Upper lobe of left lung (tissue), 4 donors: ENCODE measurements around the gene FAM168B.

Source experiments
- EP300 ChIP-seq, 4 donors: sonication (generic); formaldehyde crosslinking; IDR thresholded peaks; one replicate each; pipeline ENCODE4 v1.5.1; 2017; ENCODE audit warnings: antibody characterized with exemption in 4 of 4, control low read depth in 2 of 4
- POLR2A ChIP-seq, 4 donors: fragments of 450-650 bp; IDR thresholded peaks; one replicate each; pipeline ENCODE4 v1.5.1; 2016 to 2017; ENCODE audit warnings: antibody characterized with exemption in 4 of 4, mild to moderate bottlenecking in 2 of 4
- POLR2AphosphoS5 ChIP-seq, 2 donors: sonication (generic); formaldehyde crosslinking; IDR thresholded peaks; one replicate each; pipeline ENCODE4 v1.5.1; 2017; ENCODE audit warnings: antibody characterized with exemption in 2 of 2
- TF ChIP-seq, protein P1 (sequence below), 6 experiments: fragments of 450-650 bp in 4 of 6; fragments of 200-600 bp in 2 of 6; sonication (generic) in 2 of 6; IDR thresholded peaks; one replicate each; pipeline ENCODE4 v1.5.1; 2016 to 2019; ENCODE audit warnings: antibody characterized with exemption in 6 of 6

- no peak for TF ChIP-seq POLR2A (IDR thresholded peaks at IDR 0.05)
- TF ChIP-seq, protein P1, sequence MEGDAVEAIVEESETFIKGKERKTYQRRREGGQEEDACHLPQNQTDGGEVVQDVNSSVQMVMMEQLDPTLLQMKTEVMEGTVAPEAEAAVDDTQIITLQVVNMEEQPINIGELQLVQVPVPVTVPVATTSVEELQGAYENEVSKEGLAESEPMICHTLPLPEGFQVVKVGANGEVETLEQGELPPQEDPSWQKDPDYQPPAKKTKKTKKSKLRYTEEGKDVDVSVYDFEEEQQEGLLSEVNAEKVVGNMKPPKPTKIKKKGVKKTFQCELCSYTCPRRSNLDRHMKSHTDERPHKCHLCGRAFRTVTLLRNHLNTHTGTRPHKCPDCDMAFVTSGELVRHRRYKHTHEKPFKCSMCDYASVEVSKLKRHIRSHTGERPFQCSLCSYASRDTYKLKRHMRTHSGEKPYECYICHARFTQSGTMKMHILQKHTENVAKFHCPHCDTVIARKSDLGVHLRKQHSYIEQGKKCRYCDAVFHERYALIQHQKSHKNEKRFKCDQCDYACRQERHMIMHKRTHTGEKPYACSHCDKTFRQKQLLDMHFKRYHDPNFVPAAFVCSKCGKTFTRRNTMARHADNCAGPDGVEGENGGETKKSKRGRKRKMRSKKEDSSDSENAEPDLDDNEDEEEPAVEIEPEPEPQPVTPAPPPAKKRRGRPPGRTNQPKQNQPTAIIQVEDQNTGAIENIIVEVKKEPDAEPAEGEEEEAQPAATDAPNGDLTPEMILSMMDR (IDR thresholded peaks at IDR 0.05): no peak
- no peak for TF ChIP-seq EP300 (IDR thresholded peaks at IDR 0.05)
- no peak for TF ChIP-seq POLR2AphosphoS5 (IDR thresholded peaks at IDR 0.05)
Measured at GRCh38 chr2:131046918-131047652, 46.2 kb downstream of the FAM168B start.
